Activated T-cell treated with anti-CD3 and anti-CD28 coated beads for 24 hours (primary cell): Measurements from ENCODE around the gene IZUMO4.
"Not testable (repeated sequence)": the region's sequence is repeated elsewhere in the genome, so short reads cannot be mapped to it uniquely, and the experiment has no call there.

ENCODE experiments used
- DNase-seq: peaks from one replicate; pipeline ENCODE4 v3.0.0-alpha.2; 2020; ENCODE audit warnings: low read depth

Gene IZUMO4

GRCh38 chr19:2126879-2127518, 30.3 kb downstream of the IZUMO4 start:
- no peak for DNase-seq

- no peak for DNase-seq
Measured at GRCh38 chr19:2127758-2128157, 31.0 kb downstream of the IZUMO4 start.

DNA sequence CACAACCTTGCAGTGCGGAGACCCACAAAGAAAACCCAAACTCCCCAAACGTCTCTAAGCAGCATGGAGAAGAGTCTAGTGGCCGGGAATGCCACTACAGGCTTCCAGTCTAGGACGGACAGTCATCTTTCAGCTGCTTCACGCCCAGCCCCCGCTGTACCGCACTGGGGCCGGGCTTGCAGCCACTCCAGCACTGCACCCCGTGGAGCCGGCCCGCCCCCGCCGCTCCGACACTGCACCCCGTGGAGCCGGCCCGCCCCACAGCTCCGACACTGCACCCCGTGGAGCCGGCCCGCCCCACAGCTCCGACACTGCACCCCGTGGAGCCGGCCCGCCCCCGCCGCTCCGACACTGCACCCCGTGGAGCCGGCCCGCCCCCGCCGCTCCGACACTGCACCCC, 31.5 kb downstream of the IZUMO4 start:
- not testable (repeated sequence) for DNase-seq

DNA sequence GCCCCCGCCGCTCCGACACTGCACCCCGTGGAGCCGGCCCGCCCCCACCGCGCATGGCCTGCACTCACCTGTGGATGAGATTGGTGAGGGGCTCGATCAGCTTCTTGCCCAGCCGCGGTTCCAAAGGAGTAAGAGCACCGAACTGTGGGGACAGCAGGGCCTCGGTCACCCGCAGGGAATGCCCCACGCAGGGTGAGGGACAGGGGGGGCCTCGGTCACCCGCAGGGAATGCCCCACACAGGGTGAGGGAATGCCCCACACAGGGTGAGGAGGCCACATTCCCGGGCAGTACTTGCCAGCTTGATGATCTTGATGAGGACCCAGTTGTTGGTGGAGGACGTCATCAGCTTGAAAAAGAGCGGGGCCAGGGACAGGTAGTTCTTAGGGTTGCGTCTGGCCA, 32.3 kb downstream of the IZUMO4 start:
- no peak for DNase-seq

GRCh38 chr19:2129486-2129885, 32.8 kb downstream of the IZUMO4 start:
- no peak for DNase-seq

- no peak for DNase-seq
Measured at GRCh38 chr19:2129892-2130770, 33.4 kb downstream of the IZUMO4 start.

- not testable (repeated sequence) for DNase-seq
Measured at GRCh38 chr19:2131012-2131975, 34.6 kb downstream of the IZUMO4 start.

- DNase-seq: no peak
Measured at GRCh38 chr19:2132191-2132590, 35.5 kb downstream of the IZUMO4 start.

DNA sequence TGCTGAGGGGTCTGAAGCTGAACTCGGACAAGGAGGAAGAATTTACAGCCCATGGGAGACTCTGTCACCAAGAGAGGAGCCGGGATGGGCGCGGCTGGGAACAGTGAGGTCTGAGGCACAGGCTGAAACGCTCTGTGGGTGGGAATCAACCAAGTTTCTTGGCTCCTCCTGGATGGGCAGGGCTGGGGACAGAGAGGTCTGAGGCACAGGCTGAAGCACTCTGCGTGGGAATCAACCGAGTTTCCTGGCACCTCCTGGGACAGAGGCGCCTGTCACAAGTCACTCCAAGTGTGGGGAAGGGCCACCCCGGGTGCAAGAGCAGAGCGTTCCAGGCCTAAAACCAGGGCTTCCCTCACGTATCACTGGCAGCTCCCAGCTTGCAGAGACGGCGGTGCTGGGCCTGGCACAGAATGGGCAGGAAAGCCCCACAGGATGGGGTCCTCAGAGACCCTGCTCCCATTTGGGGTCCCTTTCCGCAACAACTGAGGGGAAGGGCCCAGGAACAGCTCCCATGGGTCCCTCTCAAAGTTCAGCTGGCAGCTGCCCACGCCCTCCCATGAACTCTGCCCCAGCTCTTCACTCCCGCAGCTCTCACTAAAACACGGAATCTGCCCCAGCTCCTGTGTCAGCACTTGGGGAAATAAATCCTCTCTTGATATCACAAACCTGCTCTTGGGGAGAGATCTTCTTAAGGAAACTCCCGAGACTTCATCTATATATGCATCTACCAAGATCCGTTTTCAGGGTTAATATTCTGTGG, 36.2 kb downstream of the IZUMO4 start:
- no peak for DNase-seq

DNA sequence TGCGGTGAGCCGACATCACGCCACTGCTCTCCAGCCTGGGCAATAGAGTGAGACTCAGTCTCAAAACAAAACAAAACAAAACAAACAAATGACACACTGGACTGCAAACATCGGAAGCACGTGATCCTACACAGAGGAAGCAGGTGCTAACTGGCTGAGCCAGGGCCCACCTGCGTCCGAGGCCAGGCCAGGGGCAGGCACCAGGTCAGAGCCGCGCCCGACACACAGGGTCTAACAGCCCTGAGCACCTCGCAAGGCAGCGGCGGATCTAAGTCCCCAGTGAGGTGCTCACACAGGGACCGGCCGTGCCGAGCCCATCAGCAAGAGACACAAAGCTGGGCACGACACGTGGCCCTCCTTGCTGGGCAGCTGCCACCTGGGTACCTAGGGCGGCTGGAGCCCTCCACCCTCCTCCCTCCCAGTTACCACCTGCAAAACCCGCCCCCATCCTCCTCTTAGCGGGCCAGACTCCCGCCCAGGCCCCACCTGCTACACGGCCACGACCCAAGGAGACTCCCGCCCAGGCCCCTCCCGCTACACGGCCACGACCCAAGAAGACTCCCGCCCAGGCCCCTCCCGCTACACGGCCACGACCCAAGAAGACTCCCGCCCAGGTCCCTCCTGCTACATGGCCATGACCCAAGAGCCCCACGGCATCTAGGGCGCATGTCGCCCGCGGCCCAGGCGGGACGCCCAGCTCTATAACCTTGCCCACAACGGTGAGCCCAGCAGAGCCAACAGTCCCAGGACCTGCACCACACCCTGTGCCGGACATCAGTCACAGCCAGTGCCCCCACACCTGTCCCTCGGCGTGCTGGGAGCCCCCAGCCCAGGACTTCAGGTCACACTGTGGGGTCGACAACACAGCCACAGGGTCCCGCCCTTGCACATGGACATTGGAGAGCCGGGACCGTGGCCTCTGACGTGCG, 39.0 kb downstream of the IZUMO4 start:
- no peak for DNase-seq

DNA sequence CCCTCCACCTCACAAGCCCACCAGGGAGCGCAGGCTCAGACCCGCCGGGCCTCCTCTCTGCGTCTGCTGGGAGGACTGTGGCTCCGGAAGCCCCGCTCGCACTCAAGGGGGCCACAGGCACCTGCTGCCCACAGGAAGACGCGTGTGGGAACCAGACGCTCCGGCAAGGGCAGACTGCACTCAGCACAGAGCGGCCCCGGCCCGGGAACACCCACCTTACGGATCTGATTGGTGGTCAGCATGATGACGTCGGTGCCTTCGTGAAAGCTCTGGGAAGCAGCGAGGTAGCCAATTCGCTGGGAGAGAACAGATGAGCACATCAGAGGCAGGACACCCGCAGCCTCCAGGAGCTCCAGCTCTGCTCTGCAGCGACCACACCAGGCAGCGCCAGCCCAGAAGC, 40.1 kb downstream of the IZUMO4 start:
- no peak for DNase-seq

DNA sequence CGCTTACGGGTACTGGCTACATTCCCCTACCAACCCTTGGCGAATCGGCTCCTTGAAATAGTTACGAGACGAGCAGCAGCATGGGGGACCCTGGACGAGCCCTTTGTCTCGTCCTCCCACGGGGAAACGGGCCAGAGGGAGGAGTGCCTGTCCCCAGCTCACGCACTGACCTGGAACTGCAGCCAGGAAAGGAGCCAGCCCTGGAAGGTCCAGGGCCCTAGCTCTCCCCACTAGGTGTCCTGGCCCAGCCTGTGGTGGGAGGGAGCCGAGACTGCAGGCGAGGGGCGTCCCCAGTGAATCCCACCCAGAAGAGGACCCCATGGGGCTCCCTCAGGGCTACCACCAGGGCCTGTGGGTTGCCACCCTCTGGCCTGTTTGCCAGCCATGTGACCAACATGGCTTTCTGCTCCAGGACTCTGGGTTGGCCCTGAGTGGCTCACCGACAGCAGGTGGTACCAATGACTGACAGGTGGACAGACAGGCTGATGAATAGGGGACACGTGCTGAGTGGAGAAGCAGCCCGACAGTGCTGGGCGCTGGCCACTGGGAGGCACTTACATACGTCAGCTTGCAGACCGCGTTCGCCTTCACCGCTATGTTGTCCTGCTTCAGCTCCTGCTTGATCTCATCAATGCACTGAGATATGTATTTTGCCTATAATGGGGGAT, 41.5 kb downstream of the IZUMO4 start:
- no peak for DNase-seq

GRCh38 chr19:2139385-2140137, 42.8 kb downstream of the IZUMO4 start:
- DNase-seq: no peak

GRCh38 chr19:2140138-2140569, 43.4 kb downstream of the IZUMO4 start:
- no peak for DNase-seq

DNA sequence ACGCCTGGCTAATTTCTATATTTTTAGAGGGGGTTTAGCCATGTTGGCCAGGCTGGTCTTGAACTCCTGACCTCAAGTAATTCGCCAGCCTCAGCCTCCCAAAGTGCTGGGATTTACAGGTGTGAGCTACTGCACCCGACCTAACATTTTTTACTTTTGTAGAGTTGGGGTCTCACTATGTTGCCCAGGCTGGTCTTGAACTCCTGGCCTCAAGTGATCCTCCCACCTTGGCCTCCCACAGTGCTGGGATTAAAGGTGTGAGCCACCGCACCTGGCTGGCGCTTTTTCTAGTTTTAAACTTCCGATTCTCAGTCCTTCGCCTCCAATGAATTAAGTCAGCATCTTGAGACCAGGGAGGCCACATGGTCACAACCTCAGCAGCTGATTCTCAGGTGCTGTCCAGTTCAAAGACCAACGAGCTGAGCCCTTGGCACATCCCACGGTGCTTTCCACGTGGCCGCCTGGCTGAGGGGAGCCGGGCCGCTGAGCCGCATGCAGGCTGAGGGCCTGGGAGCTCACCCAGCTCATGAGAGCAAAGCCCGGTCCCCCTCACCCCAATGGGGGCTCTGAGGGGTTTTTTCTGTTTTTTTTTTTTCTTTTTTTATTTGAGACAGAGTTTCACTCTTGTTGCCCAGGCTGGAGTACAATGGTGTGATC, 45.6 kb downstream of the IZUMO4 start:
- no peak for DNase-seq

DNA sequence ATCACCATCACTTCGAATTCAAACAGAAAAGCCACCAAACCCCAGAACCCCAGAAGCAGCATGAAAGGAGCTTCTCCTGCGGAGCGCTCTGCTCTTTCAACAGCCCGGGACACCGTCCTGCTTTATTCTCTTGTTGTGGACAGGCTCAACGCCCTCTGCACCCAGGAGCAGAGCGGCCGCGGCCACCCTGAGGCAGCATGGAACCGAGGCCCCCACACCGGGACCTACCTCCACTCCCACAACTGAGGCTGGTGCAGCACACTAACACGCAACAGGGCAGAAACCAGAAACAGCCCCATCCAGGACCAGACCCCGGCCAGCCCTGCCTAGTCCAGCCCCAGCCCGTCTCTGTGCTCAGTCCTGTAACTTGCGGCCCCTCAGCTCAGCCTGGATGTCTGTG, 47.5 kb downstream of the IZUMO4 start:
- no peak for DNase-seq

DNA sequence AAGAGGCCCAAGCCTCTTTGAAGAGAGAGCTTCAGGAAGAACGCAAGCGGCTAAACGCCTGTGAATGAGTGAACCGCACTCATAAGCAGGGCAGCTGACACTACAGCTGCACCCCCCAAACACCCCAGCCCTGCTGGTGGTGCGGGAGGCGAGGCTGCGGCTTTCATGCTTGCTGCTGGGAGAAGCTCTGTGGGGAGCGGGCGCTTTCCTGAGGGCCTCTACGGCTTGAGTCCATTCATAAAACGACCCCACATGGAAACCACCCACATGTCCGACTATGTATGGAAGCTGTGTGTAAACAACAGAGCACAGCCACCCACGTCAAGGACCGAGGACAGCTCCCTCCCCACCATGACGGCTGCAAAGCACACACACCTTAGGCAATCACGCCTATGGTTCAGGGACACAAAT, 49.1 kb downstream of the IZUMO4 start:
- DNase-seq: no peak

DNA sequence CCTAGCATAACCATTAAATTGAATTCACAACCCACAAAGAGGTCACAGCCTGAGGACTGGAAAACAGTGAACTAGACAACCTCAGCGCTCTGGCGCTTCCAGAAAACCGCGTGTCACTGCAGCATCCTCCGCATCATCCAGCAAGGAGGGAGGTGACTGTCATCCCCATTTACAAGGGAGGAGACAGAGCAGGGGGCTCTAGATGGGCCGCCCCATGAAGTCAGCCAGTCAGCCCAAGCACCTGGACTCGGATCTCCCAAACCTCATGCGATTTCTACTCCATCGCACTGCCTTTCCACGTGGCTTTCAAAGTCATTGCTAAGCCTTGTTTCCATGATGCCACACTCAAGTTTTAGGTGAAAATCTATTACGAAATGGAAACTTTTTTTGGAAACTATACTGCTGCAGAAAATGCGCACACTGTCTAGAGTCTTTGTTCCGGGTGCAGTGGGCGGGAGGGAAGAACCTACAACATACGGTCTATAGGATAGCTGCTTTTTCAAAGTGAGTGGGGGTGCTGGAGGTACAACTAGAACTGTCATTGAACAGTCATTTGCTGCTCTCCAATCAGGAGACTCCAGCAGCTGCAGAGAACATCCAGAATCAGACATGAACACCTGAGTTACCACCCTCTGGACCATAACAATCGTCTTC, 51.9 kb downstream of the IZUMO4 start:
- no peak for DNase-seq
